ENCODE measurements around the gene PCNP.
"Not testable (repeated sequence)": the region's sequence is repeated elsewhere in the genome, so short reads cannot be mapped to it uniquely, and the experiment has no call there.

Gene PCNP

DNA sequence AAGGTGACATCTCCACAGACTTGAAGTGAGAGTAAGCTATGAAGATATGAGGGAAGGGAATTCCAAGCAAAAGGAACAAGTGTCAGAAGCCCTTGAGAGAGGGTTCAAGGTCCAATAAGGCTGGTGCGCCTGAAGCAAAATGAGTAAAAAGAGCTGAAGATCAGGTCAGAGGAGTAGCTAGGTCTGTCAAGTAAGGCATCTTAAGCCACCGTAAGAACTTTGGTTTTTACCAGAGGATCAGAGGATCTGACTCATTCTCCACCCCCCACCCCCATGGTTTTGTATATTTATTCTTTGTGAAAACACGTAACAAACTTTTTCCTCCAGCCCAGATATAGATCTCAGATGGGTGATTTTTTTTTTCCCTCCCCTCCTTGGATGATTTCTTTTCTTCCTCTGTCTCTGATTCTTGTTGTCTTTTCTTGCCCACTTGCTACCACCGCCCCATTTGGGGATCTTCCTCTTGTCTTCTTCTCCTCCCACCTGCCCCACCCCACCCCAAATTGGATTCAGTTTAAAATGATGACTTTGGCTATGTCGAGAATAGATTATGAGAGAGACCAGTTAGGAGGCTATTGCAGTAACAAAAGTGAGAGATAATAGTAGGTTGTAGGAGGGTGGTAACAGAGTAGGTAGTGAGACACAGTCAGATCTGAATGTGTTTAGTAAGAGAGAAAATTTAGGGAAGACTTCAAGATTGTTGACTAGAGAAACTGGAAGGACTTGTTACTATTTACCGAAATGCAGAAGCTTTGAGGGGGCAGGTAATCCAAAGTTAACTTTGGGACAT is 6.3 kb upstream of the PCNP start:
- DNase-seq, result no peak

DNA sequence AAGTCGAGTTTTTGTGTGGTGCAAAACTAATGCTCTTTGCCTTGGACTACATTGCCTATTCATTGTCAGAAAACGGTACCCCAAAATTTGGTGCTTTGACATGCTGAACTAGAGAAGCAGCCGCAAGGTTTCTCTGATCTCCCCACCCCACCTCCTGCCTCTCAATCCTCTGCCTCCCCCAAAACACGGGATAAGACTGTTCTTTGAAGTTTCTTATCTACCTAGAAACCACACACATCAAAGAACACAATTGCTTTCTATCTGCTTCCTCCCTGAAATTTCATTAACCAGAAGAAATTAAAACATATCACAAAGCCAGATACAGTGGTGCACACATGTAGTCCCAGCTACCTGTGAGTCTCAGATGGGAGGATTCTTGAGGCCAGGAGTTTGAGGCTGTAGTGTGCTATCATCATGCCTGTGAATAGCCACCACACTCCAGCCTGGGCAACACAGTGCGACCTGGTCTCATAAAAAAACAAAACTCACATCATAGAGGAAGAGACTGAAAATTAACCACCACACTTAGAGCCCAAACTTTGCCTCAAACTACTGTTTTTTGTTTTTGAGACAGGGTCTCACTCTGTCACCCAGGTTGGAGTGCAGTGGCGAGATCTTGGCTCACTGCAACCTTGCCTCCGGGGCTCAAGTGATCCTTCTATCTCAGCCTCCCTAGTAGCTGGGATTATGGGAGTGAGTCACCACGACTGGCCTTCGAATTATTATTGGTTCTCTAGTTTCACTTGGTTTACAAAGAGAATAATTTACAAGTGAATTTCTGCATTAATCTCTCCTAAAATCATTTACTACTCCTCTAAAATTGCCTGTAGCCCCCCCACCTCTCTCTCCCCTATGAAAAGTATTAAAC is 2.7 kb upstream of the PCNP start:
- DNase-seq, result no peak

DNA sequence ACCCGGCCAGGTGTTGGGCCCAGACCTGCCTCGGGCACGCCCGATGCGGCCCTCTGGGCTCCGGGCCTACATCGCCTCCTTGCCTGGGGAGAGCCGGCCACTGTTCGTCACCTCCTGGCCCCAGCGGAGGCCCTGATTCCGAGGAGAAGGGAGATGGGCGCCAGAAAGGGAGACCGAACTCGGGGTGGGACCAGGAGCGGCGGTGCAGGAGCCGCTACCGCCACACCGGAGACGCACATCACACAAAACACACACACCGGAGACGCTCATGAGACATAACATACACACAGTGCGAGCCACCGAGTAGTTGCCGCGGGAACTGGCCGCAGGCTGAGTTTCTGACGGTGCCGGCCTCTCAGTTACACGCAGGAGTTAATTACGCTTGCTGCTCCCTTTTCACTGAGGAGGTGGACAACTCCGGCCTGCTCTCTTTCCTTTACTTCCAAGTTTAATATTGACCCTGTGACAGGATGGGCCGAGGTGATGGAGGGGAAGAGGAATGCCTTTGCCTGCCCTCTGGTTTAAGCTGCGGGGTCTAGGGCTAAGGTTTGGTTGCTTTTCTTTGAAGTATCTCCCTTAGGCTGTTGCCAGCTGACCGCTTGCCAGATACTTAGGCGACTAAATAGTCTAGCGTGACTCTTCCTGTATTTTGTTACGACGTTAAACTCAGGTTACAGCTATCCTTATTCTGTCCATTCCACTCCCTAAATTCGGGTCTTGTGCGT is 570 bp downstream of the PCNP start:
- DNase-seq, result peak; percentile 87

DNA sequence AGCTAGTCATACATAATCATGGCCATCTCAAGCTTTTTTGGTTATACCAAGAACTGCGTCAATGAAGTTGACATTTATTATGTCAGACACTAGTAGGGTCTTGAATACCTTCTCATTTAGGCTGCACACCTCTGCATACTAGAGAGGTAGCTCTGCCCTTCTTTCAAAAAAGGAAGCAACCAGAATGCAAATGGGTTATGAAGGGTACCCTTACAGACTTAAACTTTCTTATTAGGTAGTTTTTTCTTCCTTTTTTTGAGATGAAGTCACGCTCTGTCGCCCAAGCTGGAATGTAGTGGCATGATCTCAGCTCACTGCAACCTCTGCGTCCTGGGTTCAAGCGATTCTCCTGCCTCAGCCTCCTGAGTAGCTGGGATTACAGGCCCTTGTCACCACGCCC is 3.3 kb downstream of the PCNP start:
- DNase-seq, result no peak

DNA sequence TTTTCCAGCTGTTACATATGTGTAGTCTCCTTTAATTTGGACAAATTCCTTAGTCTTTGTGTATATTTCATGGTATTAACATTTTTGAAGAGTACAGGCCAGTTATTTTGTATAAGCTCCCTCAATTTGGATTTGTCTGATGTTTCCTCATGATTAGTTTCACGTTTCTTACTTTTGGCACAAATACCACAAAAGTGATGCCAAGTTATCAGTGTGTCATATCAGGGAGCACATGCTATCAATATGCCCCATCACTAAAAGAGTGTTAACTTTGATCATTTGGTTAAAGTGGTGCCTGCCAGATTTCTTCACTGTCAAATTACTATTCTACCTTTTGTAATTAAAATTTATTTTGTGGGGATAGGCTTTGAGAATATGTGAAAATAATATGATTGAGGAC is 14.6 kb downstream of the PCNP start:
- no peak for DNase-seq

DNA sequence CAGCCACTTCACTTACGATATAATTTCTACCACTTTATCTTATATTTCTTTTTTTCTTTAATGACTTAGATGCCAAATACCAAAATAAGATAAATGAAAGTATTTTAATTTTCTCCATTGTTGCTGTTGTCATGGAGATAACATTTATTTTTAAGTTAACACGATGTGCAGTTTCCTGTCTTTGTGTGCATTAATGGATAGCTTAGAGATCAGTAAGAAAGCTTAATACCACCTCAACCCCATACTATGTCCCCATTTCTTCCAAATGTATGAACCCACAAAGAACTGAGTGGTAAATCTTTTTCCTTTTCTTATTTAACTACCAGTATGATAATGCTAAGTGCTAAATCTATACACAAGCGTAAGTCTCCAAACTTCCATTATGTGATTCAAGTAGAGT is 17.1 kb downstream of the PCNP start:
- no peak for DNase-seq

DNA sequence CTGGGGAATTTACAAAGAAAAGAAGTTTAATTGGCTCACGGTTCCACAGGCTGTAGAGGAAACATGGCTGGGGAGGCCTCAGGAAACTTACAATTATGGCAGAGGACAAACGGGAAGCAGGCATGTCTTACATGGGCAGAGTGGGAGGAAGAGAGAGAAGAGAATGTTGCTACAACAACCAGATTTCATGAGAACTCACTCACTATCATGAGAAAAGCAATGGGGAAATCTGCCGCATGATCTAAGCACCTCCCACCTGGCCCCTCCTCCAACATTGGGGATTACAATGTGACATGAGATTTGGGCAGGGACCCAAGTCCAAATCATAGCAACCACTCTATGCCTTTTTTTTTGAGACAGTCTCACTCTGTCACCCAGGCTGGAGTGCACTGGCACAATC is 28.8 kb downstream of the PCNP start:
- no peak for DNase-seq

DNA sequence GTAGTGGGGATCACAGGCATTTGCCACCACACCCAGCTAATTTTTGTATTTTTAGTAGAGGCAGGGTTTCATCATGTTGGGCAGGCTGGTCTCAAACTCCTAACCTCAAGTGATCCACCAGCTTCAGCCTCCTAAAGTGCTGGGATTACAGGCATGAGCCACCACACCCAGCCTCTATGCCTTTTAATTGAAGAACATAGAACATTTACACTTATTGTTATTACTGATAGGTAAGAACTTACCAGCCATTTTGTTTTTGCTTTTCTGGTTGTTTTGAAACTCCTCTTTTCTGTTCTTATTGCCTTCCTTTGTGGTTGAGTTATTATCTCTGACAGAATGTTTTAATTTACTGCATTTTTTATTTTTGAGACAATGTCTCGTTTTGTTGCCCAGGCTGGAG is 29.2 kb downstream of the PCNP start:
- DNase-seq, result no peak

DNA sequence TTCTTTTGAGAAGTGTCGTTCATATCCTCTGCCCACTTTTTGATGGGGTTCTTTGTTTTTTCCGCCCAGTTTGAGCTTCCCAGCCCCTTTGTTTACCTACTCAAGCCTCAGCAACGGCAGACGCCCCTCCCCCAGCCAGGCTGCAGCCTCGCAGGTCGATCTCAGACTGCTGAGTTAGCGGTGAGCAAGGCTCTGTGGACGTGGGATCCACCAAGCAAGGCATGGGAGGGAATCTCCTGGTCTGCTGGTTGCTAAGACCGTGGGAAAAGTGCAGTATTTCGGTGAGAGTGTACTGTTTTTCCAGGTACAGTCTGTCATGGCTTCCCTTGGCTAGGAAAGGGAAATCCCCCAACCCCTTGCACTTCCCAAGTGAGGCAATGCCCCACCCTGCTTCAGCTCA is 31.4 kb downstream of the PCNP start:
- not testable (repeated sequence) for DNase-seq

DNA sequence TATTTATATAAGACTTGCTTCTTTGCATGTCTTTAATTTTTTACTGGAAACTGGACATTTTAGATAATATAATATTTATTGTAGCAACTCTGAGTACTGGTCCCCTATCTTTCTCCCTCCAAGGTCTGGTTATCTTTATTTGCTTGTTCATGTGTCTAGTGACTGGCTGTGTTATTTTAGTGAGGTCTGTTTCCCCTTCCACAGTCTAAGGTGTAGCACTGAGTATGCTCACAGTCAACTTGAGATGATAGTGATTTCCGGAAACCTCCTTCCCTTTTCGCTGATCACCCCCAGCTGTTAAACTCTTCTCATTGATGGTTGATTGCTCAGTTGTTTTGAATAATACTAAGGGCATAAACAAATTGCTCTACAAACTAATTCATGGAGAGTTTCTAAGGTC is 37.0 kb downstream of the PCNP start:
- DNase-seq, result no peak

DNA sequence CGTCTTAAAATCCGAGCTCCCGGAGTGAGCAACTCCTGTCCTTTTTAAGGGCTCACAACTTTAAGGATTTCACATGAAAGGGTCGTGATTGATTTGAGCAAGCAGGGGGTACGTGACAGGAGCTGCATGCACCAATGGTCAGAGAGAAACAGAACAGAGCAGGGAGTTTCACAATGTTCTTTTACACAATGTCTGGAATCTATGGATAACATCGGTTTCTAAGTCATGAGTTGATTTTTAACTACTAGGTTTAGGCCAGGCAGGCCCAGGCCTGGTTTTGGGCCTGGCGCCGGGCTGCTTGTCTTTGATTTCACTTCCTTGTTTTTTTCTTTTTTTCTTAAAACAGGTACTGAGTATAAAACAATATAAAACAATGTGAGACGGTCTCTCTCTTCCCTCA is 39.0 kb downstream of the PCNP start:
- DNase-seq, result peak; percentile 32

DNA sequence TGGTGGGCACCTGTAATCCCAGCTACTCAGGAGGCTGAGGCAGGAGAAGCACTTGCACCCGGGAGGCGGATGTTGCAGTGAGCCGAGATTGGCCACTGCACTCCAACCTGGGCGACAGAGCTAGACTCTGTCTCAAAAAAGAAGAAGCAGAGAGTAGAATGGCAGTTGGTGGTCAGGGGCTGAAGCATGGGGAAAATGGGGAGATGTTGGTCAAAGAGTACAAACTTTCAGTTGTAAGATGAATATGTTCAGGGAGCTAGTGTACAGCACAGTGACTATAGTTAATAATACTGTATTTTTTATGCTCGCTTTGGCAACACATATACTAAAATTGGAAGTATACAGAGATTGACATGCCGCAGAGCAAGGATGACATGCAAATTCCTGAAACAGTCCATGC is 41.5 kb downstream of the PCNP start:
- DNase-seq, result no peak

DNA sequence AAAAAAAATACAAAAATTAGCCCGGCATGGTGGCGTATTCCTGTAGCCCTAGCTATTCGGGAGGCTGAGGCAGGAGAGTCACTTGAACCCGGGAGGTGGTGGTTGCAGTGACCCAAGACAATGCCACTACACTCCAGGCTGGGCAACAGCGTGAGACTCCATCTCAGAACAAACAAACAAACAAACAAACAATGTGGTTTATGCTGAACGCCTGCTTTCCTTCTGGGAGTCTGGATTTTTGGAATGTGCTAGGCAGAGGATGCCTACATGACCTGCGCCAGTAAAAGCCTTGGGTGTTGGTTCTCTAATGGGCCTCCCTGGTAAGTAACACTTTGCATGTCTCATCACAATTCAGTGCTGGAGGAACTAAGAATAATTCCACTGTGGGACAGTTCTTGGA is 43.5 kb downstream of the PCNP start:
- DNase-seq, result peak; percentile 13

DNA sequence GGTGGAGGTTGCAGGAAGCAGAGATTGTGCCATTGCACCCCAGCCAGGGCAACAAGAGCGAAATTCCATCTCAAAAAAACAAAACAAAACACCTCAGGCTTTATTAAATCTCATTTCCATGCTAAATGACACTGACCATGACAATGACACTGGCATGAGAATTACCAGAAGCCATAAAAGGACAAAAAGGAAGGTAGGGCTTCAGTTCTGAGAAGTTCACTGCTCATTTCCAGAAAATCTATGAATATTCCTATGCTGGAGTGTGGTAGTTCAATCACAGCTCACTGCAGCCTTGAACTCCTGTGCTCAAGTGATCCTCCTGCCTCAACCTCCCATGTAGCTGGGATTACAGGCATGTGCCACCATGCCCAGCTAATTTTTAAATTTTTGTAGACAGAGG is 44.7 kb downstream of the PCNP start:
- DNase-seq, result no peak

DNA sequence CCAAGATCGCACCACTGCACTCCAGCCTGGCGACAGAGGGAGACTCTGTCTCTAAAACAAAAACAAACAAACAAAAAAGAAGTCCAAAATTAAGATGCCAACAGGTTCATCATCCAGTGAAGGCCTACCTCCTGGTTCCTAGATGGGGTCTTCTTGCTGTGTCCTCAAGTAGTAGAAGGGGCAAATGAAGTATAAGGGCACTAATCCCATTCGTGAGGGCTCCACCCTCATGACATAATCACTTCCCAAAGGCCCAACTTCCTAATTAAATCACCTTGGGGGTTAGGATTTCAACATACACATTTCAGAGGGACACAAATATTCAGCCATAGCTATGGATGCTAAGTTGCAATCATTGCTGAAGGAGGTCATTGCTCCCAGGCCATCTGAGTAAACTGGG is 45.8 kb downstream of the PCNP start:
- DNase-seq, result no peak

DNA sequence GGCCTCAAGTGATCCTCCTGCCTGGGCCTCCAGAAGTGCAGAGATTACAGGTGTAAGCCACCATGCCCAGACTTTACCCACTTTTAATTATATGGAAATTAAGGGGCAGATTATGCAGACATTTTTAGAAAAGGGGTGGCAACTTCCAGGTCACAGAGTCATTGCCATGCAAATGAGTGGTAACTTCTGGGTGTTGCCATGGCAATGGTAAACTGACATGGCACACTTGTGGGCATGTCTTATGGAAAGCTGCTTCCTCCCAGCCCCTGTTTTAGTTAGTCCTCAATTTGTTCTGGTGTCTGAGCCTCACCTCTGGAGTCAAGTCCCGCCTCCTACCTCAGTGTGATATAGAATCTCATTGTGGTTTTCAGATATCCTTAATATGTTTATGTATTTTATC is 49.7 kb downstream of the PCNP start:
- DNase-seq, result no peak

DNA sequence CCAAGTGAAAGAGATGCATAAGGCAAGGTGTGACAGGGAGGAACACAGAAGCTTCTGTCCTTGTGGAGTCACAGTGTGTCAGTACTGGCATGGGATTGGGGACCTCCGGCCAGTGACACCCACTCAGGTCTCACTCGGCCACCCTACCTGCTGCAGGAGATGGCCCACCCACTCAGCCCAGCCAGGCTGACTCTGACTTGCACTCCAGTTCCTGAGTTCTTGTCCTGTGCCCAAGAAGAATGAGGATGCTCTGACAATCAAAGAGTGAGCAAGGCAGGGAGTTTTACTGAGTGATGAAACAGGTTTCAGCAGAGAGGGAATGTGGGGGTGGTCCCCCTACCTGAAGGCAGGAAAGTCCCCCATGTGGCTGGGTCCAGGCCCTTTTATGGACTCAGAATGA is 50.9 kb downstream of the PCNP start:
- DNase-seq, result no peak

DNA sequence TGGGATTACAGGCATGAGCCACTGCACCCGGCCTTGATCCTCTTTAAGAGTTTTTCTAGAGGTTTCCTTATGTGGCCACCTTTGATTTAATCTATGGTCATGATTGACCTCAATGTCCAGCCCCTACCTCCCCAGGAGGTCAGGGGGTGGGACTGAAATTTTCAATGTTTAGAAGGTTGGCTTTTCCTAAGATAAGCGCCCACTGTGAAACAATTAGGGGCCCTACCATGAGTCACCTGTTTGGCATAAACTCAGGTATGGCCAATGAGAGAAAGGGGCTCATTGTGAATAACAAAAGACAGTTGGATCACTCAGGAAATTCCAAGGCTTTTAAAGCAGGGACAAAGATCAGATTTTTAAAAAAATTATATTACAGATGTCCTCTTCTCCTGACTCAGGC is 51.9 kb downstream of the PCNP start:
- no peak for DNase-seq

DNA sequence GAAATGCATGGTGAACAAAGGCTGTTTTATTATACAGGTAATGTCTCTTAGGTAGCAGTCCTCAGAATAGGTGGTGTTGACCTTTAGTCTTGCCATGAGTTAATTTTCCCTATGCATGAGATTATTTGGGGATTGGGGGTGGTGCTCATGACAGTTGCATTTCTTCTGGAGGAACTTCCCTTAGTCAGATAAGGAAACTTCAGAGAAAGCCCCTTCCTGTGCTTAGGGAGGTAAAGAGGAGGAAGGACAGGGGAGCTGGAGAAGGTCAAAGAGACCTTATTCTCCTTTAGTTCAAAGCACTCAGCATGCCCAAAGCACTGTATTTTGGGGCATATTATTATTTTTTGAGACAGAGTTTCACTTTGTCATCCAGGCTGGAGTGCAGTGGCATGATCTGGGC is 55.2 kb downstream of the PCNP start:
- no peak for DNase-seq

DNA sequence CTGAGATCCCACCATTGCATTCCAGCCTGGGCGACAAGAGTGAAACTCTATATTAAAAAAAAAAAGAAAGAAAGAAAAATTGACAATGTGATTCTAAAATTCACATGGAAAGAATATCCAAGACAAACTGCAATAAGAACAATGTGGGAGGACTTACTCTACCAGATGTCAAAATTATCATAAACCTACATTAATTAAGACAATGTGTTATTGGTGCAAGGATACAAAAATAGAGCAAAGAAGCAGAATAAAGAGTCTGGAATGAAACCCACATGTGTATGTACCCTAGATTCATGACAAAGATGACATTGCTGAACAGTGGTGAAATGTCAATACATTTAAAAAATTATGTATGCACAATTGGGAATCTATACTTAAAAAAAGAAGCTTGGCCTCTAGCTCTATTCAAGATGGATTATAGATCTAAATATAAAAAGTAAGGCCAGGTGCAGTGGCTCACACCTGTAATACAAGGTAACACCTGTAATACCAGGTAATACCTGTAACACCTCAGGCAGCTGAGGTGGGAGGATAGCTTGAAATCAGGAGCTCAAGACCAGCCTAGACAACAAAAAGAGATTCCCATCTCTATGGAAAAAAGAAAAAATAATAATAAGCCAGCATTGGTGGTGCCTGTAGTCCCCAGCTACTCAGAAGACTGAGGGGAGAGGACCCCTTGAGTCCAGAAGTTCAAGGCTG is 57.3 kb downstream of the PCNP start:
- no peak for DNase-seq

DNA sequence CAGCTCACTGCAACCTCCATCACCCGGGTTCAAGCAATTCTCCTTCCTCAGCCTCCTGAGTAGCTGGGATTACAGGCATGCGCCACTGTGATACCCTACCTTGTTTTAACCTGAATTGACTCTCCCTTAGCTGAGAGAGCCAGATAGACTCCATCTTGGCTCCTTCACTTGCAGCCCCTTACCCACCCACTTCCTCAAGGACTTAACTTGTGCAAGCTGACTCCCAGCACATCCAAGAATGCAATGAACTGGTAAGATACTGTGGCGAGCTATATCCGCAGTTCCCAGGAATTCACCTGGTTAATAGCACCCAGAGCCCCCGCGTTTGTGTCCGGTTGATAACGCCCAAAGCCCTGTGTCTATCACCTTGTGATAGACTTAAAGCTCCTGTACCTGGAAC is 58.0 kb downstream of the PCNP start:
- DNase-seq, result peak; percentile 41

DNA sequence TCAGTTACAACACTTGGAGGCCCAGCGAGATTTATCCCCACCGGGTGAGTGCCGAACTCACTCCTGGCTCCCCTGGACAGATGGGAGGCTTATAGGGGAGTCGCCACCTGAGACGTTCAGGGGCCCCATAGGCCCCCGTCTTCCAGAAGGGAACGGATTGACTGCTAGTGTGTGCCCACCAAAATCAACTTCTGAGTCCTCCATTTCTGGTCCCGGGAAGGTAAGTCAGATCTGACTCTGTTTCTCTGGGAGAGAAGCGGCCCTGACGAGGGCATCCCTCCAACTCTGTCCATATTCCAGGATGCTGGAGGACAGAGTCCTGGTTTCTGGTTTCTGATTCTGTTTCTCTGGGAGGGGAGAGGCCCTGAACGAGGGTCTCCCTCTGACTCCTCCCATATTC is 58.6 kb downstream of the PCNP start:
- peak; percentile 48 for DNase-seq

DNA sequence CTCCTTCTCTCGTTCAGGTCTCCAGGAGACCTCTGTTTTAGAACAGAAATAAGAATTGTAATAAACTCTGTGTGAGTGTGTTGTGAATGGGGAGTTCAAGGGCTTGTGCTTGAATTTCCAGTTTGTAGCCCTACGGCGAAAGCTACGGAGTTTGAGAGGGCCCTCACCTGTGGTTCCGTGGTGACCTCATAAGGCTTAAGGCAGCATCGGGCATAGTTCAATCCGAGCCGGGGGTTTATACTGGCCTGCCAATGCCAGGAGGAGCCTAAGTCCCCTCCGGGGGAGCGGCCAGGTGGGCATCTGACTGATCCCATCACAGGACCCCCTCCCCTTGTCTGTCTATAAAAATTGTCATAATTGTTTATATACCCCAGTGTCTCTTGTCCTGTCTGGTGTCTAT is 59.2 kb downstream of the PCNP start:
- peak; percentile 26 for DNase-seq

Data from activated CD8-positive, alpha-beta memory T cell treated with anti-CD3 and anti-CD28 coated beads for 24 hours (primary cell).